OCI-LY3 (cell line): ENCODE measurements around the gene PHF14.

ENCODE experiments used
- H2AFZ ChIP-seq: fragments of 200-600, 300-600 bp; shearing (Covaris generic); 2 replicates; pipeline ENCODE4 v1.6.0; 2014; ENCODE audit warnings: antibody characterized with exemption, low read depth, low read length
- H3K27ac ChIP-seq: fragments of 200-600, 300-600 bp; sonication (generic); 2 replicates; pipeline ENCODE4 v1.5.1; 2014; ENCODE audit warnings: mild to moderate bottlenecking, low read length, moderate library complexity, mixed read lengths
- H3K27me3 ChIP-seq: fragments of 200-600, 300-600 bp; sonication (generic); 2 replicates; pipeline ENCODE4 v1.6.1; 2014; ENCODE audit warnings: low read depth, low read length, mixed read lengths
- H3K36me3 ChIP-seq: fragments of 200-600, 300-600 bp; sonication (generic); replicated peaks from 2 replicates; pipeline ENCODE3; 2014; ENCODE audit warnings: low read depth, low read length, mixed read lengths
- H3K4me1 ChIP-seq: fragments of 300-600, 200-600 bp; sonication (generic); 2 replicates; pipeline ENCODE4 v1.6.1; 2014; ENCODE audit warnings: low read length, mixed read lengths
- H3K4me2 ChIP-seq: fragments of 200-600, 300-600 bp; sonication (generic); 2 replicates; pipeline ENCODE4 v1.6.1; 2014; ENCODE audit warnings: low read length, mixed read lengths
- H3K4me3 ChIP-seq: fragments of 300-600, 200-600 bp; sonication (generic); 2 replicates; pipeline ENCODE4 v1.5.1; 2014; ENCODE audit warnings: antibody characterized with exemption, mild to moderate bottlenecking, low read length, moderate library complexity
- H3K79me2 ChIP-seq: fragments of 300-600, 200-600 bp; shearing (Covaris generic); 2 replicates; pipeline ENCODE4 v1.6.1; 2014; ENCODE audit warnings: mild to moderate bottlenecking, low read length, mixed read lengths
- H3K9ac ChIP-seq: fragments of 300-600, 200-600 bp; shearing (Covaris generic); 2 replicates; pipeline ENCODE4 v1.6.0; 2014; ENCODE audit warnings: mild to moderate bottlenecking, low read length, moderate library complexity
- H3K9me3 ChIP-seq: fragments of 200-600, 300-600 bp; shearing (Covaris generic); 2 replicates; pipeline ENCODE4 v1.6.1; 2014; ENCODE audit warnings: low read length, mixed read lengths; ENCODE audit not compliant: insufficient read depth
- H4K20me1 ChIP-seq: fragments of 200-600, 300-600 bp; sonication (generic); 2 replicates; pipeline ENCODE4 v1.6.1; 2016; ENCODE audit warnings: low read length, mixed read lengths; ENCODE audit not compliant: insufficient read depth
- EZH2phosphoT487 ChIP-seq: fragments of 200-600 bp; shearing (Covaris generic); IDR thresholded peaks from 2 replicates; pipeline ENCODE4 v1.6.1; 2018; ENCODE audit warnings: antibody characterized with exemption, mixed run types, low read depth
- TF ChIP-seq, protein P1 (sequence below): fragments of 200-600, 300-600 bp; sonication (generic); IDR thresholded peaks from 2 replicates; pipeline ENCODE4 v1.5.1; 2014; ENCODE audit warnings: antibody characterized with exemption, low read length, low read depth

PHF14 gene

DNA sequence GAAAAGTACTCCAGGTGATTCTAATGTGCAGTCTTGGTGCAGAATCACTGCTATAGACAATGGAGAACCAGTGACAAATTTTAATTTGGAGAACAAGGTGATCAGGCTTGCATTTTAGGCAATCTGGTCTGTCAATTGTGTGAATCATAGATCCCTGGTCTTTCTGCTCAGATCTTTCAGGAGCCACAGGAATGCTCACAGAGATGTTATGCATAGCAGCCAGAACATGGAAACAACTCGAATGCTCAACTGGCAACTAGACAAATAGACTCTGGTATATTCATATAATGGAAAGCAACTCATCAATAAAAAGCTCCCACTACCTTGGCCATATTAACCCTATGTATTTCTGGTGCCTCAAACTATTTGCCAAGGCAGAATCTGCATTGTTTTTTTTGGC is 209.1 kb downstream of the PHF14 start:
- no peaks in the 10 kb centered on the region for H3K27me3 ChIP-seq
- no peaks in the 10 kb centered on the region for H3K9me3 ChIP-seq
- H3K36me3 ChIP-seq, result no peaks in the 10 kb centered on the region
- no peak overlapping the region for H2AFZ ChIP-seq
- no peak overlapping the region for H3K4me3 ChIP-seq
- no peak overlapping the region for H3K27ac ChIP-seq
- H3K4me2 ChIP-seq, result no peak overlapping the region
- TF ChIP-seq, protein P1, sequence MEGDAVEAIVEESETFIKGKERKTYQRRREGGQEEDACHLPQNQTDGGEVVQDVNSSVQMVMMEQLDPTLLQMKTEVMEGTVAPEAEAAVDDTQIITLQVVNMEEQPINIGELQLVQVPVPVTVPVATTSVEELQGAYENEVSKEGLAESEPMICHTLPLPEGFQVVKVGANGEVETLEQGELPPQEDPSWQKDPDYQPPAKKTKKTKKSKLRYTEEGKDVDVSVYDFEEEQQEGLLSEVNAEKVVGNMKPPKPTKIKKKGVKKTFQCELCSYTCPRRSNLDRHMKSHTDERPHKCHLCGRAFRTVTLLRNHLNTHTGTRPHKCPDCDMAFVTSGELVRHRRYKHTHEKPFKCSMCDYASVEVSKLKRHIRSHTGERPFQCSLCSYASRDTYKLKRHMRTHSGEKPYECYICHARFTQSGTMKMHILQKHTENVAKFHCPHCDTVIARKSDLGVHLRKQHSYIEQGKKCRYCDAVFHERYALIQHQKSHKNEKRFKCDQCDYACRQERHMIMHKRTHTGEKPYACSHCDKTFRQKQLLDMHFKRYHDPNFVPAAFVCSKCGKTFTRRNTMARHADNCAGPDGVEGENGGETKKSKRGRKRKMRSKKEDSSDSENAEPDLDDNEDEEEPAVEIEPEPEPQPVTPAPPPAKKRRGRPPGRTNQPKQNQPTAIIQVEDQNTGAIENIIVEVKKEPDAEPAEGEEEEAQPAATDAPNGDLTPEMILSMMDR, result no peak
- TF ChIP-seq EZH2phosphoT487, result no peak
- no peaks in the 10 kb centered on the region for H4K20me1 ChIP-seq
- H3K79me2 ChIP-seq, result no peaks in the 10 kb centered on the region
- no peak overlapping the region for H3K9ac ChIP-seq
- H3K4me1 ChIP-seq, result no peaks in the 10 kb centered on the region

DNA sequence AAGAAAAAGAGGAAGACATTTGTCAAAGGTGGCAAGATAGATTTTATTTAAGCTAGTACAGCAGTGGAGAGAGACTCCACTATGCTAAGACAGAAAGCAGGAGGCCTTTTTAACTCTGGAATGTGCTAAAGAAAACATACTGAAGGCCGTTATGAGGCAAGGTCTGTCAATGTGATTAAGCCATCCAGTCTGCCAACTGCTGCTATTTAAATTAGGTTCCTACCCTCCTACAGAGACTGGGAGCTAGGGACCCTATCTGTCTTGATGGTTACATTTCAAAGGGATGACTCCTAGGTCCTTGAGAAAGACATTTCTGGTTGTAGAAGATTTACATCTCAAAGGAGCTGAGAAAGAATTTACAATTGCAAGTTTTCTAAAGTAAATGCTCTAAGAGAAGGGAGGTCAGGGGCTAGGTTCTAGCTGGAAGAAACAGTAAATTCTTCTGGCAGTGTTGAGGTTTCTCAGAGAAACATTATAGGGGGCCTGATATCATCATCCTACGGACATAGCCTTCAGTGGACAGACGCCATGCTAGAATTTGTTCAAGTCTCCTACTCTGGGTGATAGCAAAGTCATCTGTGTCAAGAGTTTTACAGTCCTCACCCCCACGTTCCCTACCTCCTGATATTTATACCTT is 211.6 kb downstream of the PHF14 start:
- no peaks in the 10 kb centered on the region for H4K20me1 ChIP-seq
- H3K9me3 ChIP-seq, result no peaks in the 10 kb centered on the region
- H2AFZ ChIP-seq, result no peak overlapping the region
- H3K27me3 ChIP-seq, result no peaks in the 10 kb centered on the region
- no peaks in the 10 kb centered on the region for H3K36me3 ChIP-seq
- no peak overlapping the region for H3K27ac ChIP-seq
- H3K4me2 ChIP-seq, result no peak overlapping the region
- no peak for TF ChIP-seq EZH2phosphoT487
- TF ChIP-seq, protein P1, result no peak
- H3K9ac ChIP-seq, result no peak overlapping the region
- H3K79me2 ChIP-seq, result no peaks in the 10 kb centered on the region
- no peak overlapping the region for H3K4me3 ChIP-seq
- no peaks in the 10 kb centered on the region for H3K4me1 ChIP-seq

DNA sequence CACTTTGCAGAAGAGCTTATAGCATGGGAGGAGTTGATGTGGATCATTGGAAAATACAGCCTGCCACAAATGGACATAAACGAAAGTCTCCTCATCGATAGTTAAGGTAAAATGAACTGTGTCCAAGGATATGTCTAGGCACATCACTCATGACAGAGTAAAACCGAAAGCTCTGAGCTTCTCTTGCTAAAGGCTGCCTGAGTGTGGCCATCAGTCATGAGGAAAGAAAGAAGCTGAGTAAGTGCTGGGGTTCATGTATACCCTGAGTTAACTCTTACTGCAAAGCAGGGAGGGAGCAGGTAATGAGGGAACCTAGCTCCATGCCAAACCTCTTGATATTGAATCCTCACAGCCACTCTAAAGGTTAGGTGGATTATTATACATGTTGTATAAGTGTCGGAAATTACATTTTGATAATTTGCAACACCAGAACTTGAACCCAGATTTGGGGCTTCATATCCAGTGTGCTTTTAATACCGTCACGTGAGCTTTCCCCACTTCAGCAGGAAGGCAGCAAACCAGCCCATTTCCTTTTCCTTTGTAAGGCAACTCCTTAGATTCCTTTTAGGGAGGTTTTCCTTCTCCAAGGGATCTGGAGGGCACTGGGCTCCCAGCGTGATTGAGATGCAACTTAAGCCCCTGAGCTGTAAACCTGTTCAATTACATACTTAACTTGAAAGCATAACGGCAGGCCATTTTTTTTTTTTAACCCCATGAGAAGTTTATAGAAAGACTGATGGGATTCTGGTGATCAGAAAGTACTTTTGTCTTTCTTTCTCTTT is 215.0 kb downstream of the PHF14 start:
- Histone ChIP-seq H3K4me2 (no peak overlapping the region), H3K9me3 (no peaks in the 10 kb centered on the region), H3K27ac (no peak overlapping the region), H3K9ac (no peak overlapping the region), H3K27me3 (no peaks in the 10 kb centered on the region), H3K79me2 (no peaks in the 10 kb centered on the region), H4K20me1 (no peaks in the 10 kb centered on the region), H3K36me3 (no peaks in the 10 kb centered on the region), H2AFZ (no peak overlapping the region), H3K4me1 (no peaks in the 10 kb centered on the region), H3K4me3 (no peak overlapping the region)
- TF ChIP-seq EZH2phosphoT487, result no peak
- TF ChIP-seq, protein P1, result no peak

DNA sequence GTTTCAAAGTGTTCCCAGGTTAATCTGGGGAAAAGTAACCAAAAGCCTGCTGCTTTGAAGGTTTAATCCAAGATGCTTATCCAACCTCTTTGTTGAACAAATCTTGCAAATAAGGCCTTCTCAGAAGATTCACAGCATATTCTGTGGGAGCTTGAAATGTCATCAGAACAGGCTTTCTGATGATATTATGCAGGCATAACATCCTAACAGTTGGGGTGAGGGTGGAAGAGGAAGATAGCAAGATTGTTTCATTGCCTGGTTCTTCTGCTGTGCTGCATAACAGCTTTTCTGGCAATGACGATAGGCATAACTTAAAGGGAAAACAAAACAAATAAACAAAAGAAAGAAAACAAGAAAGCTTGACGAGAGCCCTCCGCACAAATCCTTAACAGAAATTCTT is 217.4 kb downstream of the PHF14 start:
- Histone ChIP-seq H3K27ac (no peak overlapping the region), H4K20me1 (no peaks in the 10 kb centered on the region), H3K4me2 (no peak overlapping the region), H2AFZ (no peak overlapping the region), H3K9me3 (no peaks in the 10 kb centered on the region), H3K4me1 (no peaks in the 10 kb centered on the region), H3K9ac (no peak overlapping the region), H3K4me3 (no peak overlapping the region), H3K36me3 (no peaks in the 10 kb centered on the region), H3K79me2 (no peaks in the 10 kb centered on the region), H3K27me3 (no peaks in the 10 kb centered on the region)
- TF ChIP-seq EZH2phosphoT487, result no peak
- TF ChIP-seq, protein P1, result no peak
